Fibroblast of lung (primary cell): ENCODE results near the gene LCP1. TPM values are rescaled to one million over a fixed set of nuclear protein-coding genes. Genes with fewer than 3 reads are reported as not detected.

Source experiments
- DNase-seq, 2 donors: peaks; one replicate each; pipeline versions ENCODE4 v3.0.0 to v3.0.0-alpha.2; 2010; ENCODE audit warnings: low read depth in 2 of 2
- H2AFZ ChIP-seq: 2 replicates; pipeline ENCODE4 v1.5.1; 2012; ENCODE audit warnings: low read length, control low read depth, inconsistent platforms
- H3K27ac ChIP-seq: 2 replicates; pipeline ENCODE4 v1.5.1; 2011; ENCODE audit warnings: low read length, control low read depth; ENCODE audit not compliant: insufficient read depth
- H3K27me3 ChIP-seq: 2 replicates; pipeline ENCODE4 v1.5.1; 2011; ENCODE audit warnings: mild to moderate bottlenecking, low read length; ENCODE audit not compliant: control insufficient read depth, insufficient read depth
- H3K36me3 ChIP-seq: 2 replicates; pipeline ENCODE4 v1.5.1; 2011; ENCODE audit warnings: low read length; ENCODE audit not compliant: control insufficient read depth, insufficient read depth
- H3K4me1 ChIP-seq: 2 replicates; pipeline ENCODE4 v1.5.1; 2011; ENCODE audit warnings: low read length; ENCODE audit not compliant: control insufficient read depth, insufficient read depth; ENCODE audit errors: extremely low read depth
- H3K4me2 ChIP-seq: 2 replicates; pipeline ENCODE4 v1.5.1; 2011; ENCODE audit warnings: low read length, control low read depth; ENCODE audit not compliant: insufficient read depth; ENCODE audit errors: extremely low read depth
- H3K4me3 ChIP-seq, 4 experiments: fragments of 200-600 bp in 1 of 4; sonication (generic) in 1 of 4; replicated peaks in 1 of 4; 2 replicates each; pipeline ENCODE4 v1.5.1; 2011 to 2016; ENCODE audit warnings: low read length in 4 of 4, low read depth in 3 of 4, mild to moderate bottlenecking in 3 of 4, control low read depth in 2 of 4, inconsistent platforms in 1 of 4, mixed read lengths in 1 of 4; ENCODE audit not compliant: insufficient read depth in 1 of 4; ENCODE audit errors: control extremely low read depth in 1 of 4
- H3K79me2 ChIP-seq: 2 replicates; pipeline ENCODE4 v1.5.1; 2012; ENCODE audit warnings: mild to moderate bottlenecking, low read length, inconsistent platforms; ENCODE audit not compliant: control insufficient read depth, insufficient read depth
- H3K9ac ChIP-seq: 2 replicates; pipeline ENCODE4 v1.5.1; 2011; ENCODE audit warnings: mild to moderate bottlenecking, low read length, control low read depth; ENCODE audit not compliant: insufficient read depth
- H3K9me3 ChIP-seq: 2 replicates; pipeline ENCODE4 v1.5.1; 2012; ENCODE audit warnings: low read depth, low read length; ENCODE audit not compliant: control insufficient read depth, insufficient read depth
- H4K20me1 ChIP-seq: 2 replicates; pipeline ENCODE4 v1.5.1; 2011; ENCODE audit warnings: low read length; ENCODE audit not compliant: control insufficient read depth, insufficient read depth; ENCODE audit errors: extremely low read depth
- CTCF ChIP-seq, 2 donors: IDR thresholded peaks in 1 of 2; conservative IDR thresholded peaks in 1 of 2; 1 replicate in 1 of 2; 2 replicates in 1 of 2; pipeline ENCODE4 v1.5.1; 2011 to 2012; ENCODE audit warnings: low read length in 2 of 2, control low read depth in 1 of 2, inconsistent platforms in 1 of 2, low read depth in 1 of 2, mild to moderate bottlenecking in 1 of 2
- EZH2 ChIP-seq: IDR thresholded peaks from 2 replicates; pipeline ENCODE4 v1.5.1; 2012; ENCODE audit warnings: low read length, control low read depth, mild to moderate bottlenecking; ENCODE audit errors: missing control alignments
- polyA plus RNA-seq, 2 donors: library from polyadenylated mRNA; depleted of rRNA in 1 of 2; stranded (reverse) in 1 of 2; unstranded in 1 of 2; fragments of >200 nt; gene quantifications; 2 replicates each; pipeline ENCODE4 v1.2.1, GENCODE V29; 2011 to 2012; ENCODE audit warnings: missing spikeins in 1 of 2
- total RNA-seq: library from RNA; depleted of rRNA; stranded (reverse); fragments of >200 nt; gene quantifications from 2 replicates; pipeline ENCODE4 v1.2.1, GENCODE V29; 2014

The LCP1 gene
- total and polyA plus RNA-seq, 2 donors (not counting 1 experiment from before 2014, with no cell fraction given) = under 0.01 to 0.06 TPM

- Histone ChIP-seq H3K4me3 (no peak overlapping the region), H3K9me3 (no peaks in the 10 kb centered on the region), H3K27me3 (no peaks in the 10 kb centered on the region), H3K9ac (no peak overlapping the region), H3K27ac (no peak overlapping the region), H3K4me1 (no peaks in the 10 kb centered on the region), H2AFZ (no peak overlapping the region), H3K4me2 (no peak overlapping the region), H3K36me3 (no peaks in the 10 kb centered on the region), H4K20me1 (no peaks in the 10 kb centered on the region), H3K79me2 (no peaks in the 10 kb centered on the region)
- TF ChIP-seq EZH2 (no peak), CTCF (conservative IDR thresholded peaks at IDR 0.05 in 1 of 2, IDR thresholded peaks at IDR 0.05 in 1 of 2; ENCODE audit: low read depth in 1 of 2, low read length in 2 of 2) (no peak)
- DNase-seq = no peak
These were observed 13.6 kb downstream of the LCP1 start for GRCh38 chr13:46168341-46168740.

- Histone ChIP-seq H2AFZ (no peak overlapping the region), H3K4me1 (no peaks in the 10 kb centered on the region), H3K79me2 (no peaks in the 10 kb centered on the region), H3K4me3 (no peak overlapping the region), H4K20me1 (no peaks in the 10 kb centered on the region), H3K4me2 (no peak overlapping the region), H3K9ac (no peak overlapping the region), H3K9me3 (no peaks in the 10 kb centered on the region), H3K27me3 (no peaks in the 10 kb centered on the region), H3K27ac (no peak overlapping the region), H3K36me3 (no peaks in the 10 kb centered on the region)
- DNase-seq = no peak
- no peak for TF ChIP-seq EZH2
- no peak for TF ChIP-seq CTCF (conservative IDR thresholded peaks at IDR 0.05 in 1 of 2, IDR thresholded peaks at IDR 0.05 in 1 of 2; ENCODE audit: low read depth in 1 of 2, low read length in 2 of 2)
These were observed 14.9 kb downstream of the LCP1 start for GRCh38 chr13:46166947-46167610.

GRCh38 chr13:46166224-46166584 is 15.8 kb downstream of the LCP1 start:
- Histone ChIP-seq H3K4me2 (no peak overlapping the region), H3K9ac (no peak overlapping the region), H3K4me1 (no peaks in the 10 kb centered on the region), H3K9me3 (no peaks in the 10 kb centered on the region), H3K79me2 (no peaks in the 10 kb centered on the region), H4K20me1 (no peaks in the 10 kb centered on the region), H2AFZ (no peak overlapping the region), H3K27me3 (no peaks in the 10 kb centered on the region), H3K4me3 (no peak overlapping the region), H3K36me3 (no peaks in the 10 kb centered on the region), H3K27ac (no peak overlapping the region)
- TF ChIP-seq EZH2 = no peak
- TF ChIP-seq CTCF (conservative IDR thresholded peaks at IDR 0.05 in 1 of 2, IDR thresholded peaks at IDR 0.05 in 1 of 2; ENCODE audit: low read depth in 1 of 2, low read length in 2 of 2) = no peak
- no peak for DNase-seq
